ENCODE measurements around the gene SNORC.

The SNORC gene

GRCh38 chr2:232894746-232895145, 24.7 kb downstream of the SNORC start:
- no peak overlapping the region for H3K4me3 ChIP-seq (ENCODE audit: low read depth, low read length)
- no peak overlapping the region for H3K9ac ChIP-seq
- no peaks in the 10 kb centered on the region for H3K36me3 ChIP-seq (ENCODE audit: control insufficient read depth, insufficient read depth, low read length)
- H3K9me3 ChIP-seq (ENCODE audit: control insufficient read depth, low read length): no peaks in the 10 kb centered on the region
- TF ChIP-seq, protein P1, sequence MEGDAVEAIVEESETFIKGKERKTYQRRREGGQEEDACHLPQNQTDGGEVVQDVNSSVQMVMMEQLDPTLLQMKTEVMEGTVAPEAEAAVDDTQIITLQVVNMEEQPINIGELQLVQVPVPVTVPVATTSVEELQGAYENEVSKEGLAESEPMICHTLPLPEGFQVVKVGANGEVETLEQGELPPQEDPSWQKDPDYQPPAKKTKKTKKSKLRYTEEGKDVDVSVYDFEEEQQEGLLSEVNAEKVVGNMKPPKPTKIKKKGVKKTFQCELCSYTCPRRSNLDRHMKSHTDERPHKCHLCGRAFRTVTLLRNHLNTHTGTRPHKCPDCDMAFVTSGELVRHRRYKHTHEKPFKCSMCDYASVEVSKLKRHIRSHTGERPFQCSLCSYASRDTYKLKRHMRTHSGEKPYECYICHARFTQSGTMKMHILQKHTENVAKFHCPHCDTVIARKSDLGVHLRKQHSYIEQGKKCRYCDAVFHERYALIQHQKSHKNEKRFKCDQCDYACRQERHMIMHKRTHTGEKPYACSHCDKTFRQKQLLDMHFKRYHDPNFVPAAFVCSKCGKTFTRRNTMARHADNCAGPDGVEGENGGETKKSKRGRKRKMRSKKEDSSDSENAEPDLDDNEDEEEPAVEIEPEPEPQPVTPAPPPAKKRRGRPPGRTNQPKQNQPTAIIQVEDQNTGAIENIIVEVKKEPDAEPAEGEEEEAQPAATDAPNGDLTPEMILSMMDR (IDR thresholded peaks at IDR 0.05): no peak
- H3K79me2 ChIP-seq: no peaks in the 10 kb centered on the region
- H3K27me3 ChIP-seq (ENCODE audit: control insufficient read depth, insufficient read depth, low read length): no peaks in the 10 kb centered on the region
- H3K4me2 ChIP-seq (ENCODE audit: low read length): no peak overlapping the region
- no peak overlapping the region for H2AFZ ChIP-seq
- H3K4me1 ChIP-seq: peaks cover 4% of the 10 kb centered on the region
- H3K27ac ChIP-seq: no peak overlapping the region

GRCh38 chr2:232896111-232896510, 26.0 kb downstream of the SNORC start:
- Histone ChIP-seq H3K9ac (no peak overlapping the region), H3K27ac (no peak overlapping the region), H2AFZ (no peak overlapping the region), H3K79me2 (no peaks in the 10 kb centered on the region), H3K27me3 (ENCODE audit: control insufficient read depth, insufficient read depth, low read length) (no peaks in the 10 kb centered on the region), H3K4me1 (peaks cover 4% of the 10 kb centered on the region), H3K36me3 (ENCODE audit: control insufficient read depth, insufficient read depth, low read length) (no peaks in the 10 kb centered on the region), H3K9me3 (ENCODE audit: control insufficient read depth, low read length) (no peaks in the 10 kb centered on the region), H3K4me2 (ENCODE audit: low read length) (no peak overlapping the region), H3K4me3 (ENCODE audit: low read depth, low read length) (no peak overlapping the region)
- TF ChIP-seq, protein P1 (IDR thresholded peaks at IDR 0.05): no peak

GRCh38 chr2:232896720-232897597, 26.9 kb downstream of the SNORC start:
- H3K4me2 ChIP-seq (ENCODE audit: low read length): no peak overlapping the region
- no peak overlapping the region for H3K9ac ChIP-seq
- H3K27me3 ChIP-seq (ENCODE audit: control insufficient read depth, insufficient read depth, low read length): no peaks in the 10 kb centered on the region
- no peaks in the 10 kb centered on the region for H3K4me1 ChIP-seq
- TF ChIP-seq, protein P1 (IDR thresholded peaks at IDR 0.05): no peak
- no peaks in the 10 kb centered on the region for H3K36me3 ChIP-seq (ENCODE audit: control insufficient read depth, insufficient read depth, low read length)
- no peaks in the 10 kb centered on the region for H3K9me3 ChIP-seq (ENCODE audit: control insufficient read depth, low read length)
- H3K27ac ChIP-seq: no peak overlapping the region
- no peak overlapping the region for H2AFZ ChIP-seq
- H3K79me2 ChIP-seq: no peaks in the 10 kb centered on the region
- no peak overlapping the region for H3K4me3 ChIP-seq (ENCODE audit: low read depth, low read length)

DNA sequence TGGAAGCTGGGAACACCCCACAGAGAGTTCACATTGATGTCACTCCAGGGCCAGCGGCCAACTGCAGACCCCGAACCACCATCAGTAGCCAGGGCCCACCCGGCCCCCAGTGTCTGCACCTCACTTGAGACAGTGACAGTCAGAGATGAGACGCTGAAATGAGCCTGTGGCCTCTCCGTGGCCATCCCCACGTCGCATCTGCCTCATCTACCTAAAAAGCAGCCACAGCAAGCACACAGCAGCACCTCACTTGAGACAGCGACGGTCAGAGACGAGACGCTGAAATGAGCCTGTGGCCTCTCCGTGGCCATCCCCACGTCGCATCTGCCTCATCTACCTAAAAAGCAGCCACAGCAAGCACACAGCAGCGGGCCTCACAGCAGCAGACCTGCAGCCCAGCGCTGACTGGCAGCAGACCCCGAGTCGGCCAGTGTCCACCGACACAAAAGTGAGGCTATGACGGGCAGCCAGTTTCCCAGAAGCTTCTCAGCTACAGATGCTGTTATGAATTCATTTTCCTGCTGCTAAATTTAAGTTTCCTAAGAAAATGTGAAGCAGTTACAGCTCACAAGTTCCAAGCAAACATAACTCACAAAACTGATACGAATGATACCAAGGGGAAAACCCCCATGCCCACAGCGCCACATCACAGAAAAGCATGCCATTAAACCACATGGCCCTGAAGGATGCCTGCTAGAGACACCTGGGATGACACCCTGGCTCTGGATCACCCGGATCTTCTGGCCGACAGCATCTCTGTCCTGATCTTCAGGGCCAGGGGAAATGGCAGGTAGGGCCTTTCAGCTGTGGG, 27.7 kb downstream of the SNORC start:
- TF ChIP-seq, protein P1 (IDR thresholded peaks at IDR 0.05): no peak
- Histone ChIP-seq H3K4me2 (ENCODE audit: low read length) (no peak overlapping the region), H3K9me3 (ENCODE audit: control insufficient read depth, low read length) (no peaks in the 10 kb centered on the region), H3K36me3 (ENCODE audit: control insufficient read depth, insufficient read depth, low read length) (no peaks in the 10 kb centered on the region), H3K9ac (no peak overlapping the region), H3K4me3 (ENCODE audit: low read depth, low read length) (no peak overlapping the region), H2AFZ (no peak overlapping the region), H3K27ac (no peak overlapping the region), H3K27me3 (ENCODE audit: control insufficient read depth, insufficient read depth, low read length) (no peaks in the 10 kb centered on the region), H3K4me1 (no peaks in the 10 kb centered on the region), H3K79me2 (no peaks in the 10 kb centered on the region)
